PC-9 (cell line): Measurements from ENCODE around the gene DSCAML1.

Experiments used
- CTCF ChIP-seq: fragments of 200-600 bp; sonication (generic); conservative IDR thresholded peaks from 2 replicates; pipeline ENCODE4 v1.6.1; 2017; ENCODE audit warnings: mixed run types, antibody characterized with exemption, mild to moderate bottlenecking, moderate library complexity
- EZH2 ChIP-seq: fragments of 200-600 bp; sonication (generic); IDR thresholded peaks from 2 replicates; pipeline ENCODE4 v1.8.0; 2017; ENCODE audit warnings: antibody characterized with exemption, low read depth

- TF ChIP-seq CTCF (no peak), EZH2 (no peak)
These were observed 115.6 kb downstream of the DSCAML1 start for GRCh38 chr11:117681438-117681837.
